MM.1S (cell line): ENCODE results near the gene PDZRN3.

ENCODE experiments used
- DNase-seq: peaks from one replicate; pipeline ENCODE4 v3.0.0-alpha.2; 2015
- H2AFZ ChIP-seq: fragments of 300-600 bp; sonication (generic); 2 replicates; pipeline ENCODE4 v1.6.0; 2016; ENCODE audit warnings: antibody characterized with exemption, low read length
- H3F3A ChIP-seq: fragments of 300-600 bp; sonication (generic); 2 replicates; pipeline ENCODE4 v1.6.1; 2016; ENCODE audit warnings: mild to moderate bottlenecking, antibody characterized with exemption, low read length, moderate library complexity, mixed read lengths; ENCODE audit not compliant: insufficient read depth
- H3K27ac ChIP-seq: fragments of 300-600 bp; sonication (generic); 2 replicates; pipeline ENCODE4 v1.5.1; 2016; ENCODE audit warnings: mild to moderate bottlenecking, low read length
- H3K27me3 ChIP-seq: fragments of 300-600 bp; sonication (generic); replicated peaks from 2 replicates; pipeline ENCODE4 v1.6.0; 2016; ENCODE audit warnings: low read length; ENCODE audit not compliant: insufficient read depth
- H3K36me3 ChIP-seq: fragments of 300-600 bp; sonication (generic); replicated peaks from 2 replicates; pipeline ENCODE4 v1.6.1; 2016; ENCODE audit warnings: mild to moderate bottlenecking, low read length, mixed read lengths; ENCODE audit not compliant: insufficient read depth
- H3K4me1 ChIP-seq: fragments of 300-600 bp; sonication (generic); 2 replicates; pipeline ENCODE4 v1.6.1; 2016; ENCODE audit warnings: low read length, mixed read lengths
- H3K4me2 ChIP-seq: fragments of 300-600 bp; sonication (generic); 2 replicates; pipeline ENCODE4 v1.6.0; 2016; ENCODE audit warnings: low read depth, low read length
- H3K4me3 ChIP-seq: fragments of 300-600 bp; sonication (generic); 2 replicates; pipeline ENCODE4 v1.5.1; 2016; ENCODE audit warnings: low read length, mixed read lengths
- H3K79me2 ChIP-seq: fragments of 300-600 bp; sonication (generic); 2 replicates; pipeline ENCODE4 v1.6.1; 2016; ENCODE audit warnings: mixed run types, low read length, mixed read lengths
- H3K9ac ChIP-seq: fragments of 300-600 bp; sonication (generic); 2 replicates; pipeline ENCODE4 v1.6.1; 2016; ENCODE audit warnings: low read length, mixed read lengths
- H3K9me2 ChIP-seq: fragments of 300-600 bp; sonication (generic); replicated peaks from 2 replicates; pipeline ENCODE4 v1.6.1; 2016; ENCODE audit warnings: mild to moderate bottlenecking, low read length, mixed read lengths; ENCODE audit not compliant: insufficient read depth
- H3K9me3 ChIP-seq: fragments of 300-600 bp; sonication (generic); replicated peaks from 2 replicates; pipeline ENCODE4 v1.6.1; 2016; ENCODE audit warnings: mild to moderate bottlenecking, low read length, mixed read lengths; ENCODE audit not compliant: insufficient read depth
- H4K20me1 ChIP-seq: fragments of 300-600 bp; sonication (generic); 2 replicates; pipeline ENCODE4 v1.6.1; 2016; ENCODE audit warnings: mild to moderate bottlenecking, low read length, moderate library complexity, mixed read lengths; ENCODE audit not compliant: insufficient read depth
- CTCF ChIP-seq: fragments of 300-600 bp; sonication (generic); IDR thresholded peaks from 2 replicates; pipeline ENCODE4 v1.5.1; 2016; ENCODE audit warnings: antibody characterized with exemption, low read length, mixed read lengths
- EZH2 ChIP-seq: fragments of 300-600 bp; sonication (generic); optimal IDR thresholded peaks from 2 replicates; pipeline ENCODE3; 2017; ENCODE audit warnings: low read depth, mild to moderate bottlenecking, antibody characterized with exemption, low read length, mixed read lengths
- EZH2phosphoT487 ChIP-seq: fragments of 300-600 bp; sonication (generic); IDR thresholded peaks from 2 replicates; pipeline ENCODE4 v1.6.1; 2018; ENCODE audit warnings: antibody characterized with exemption, low read length

The PDZRN3 gene

GRCh38 chr3:73419942-73420341 is 204.8 kb downstream of the PDZRN3 start:
- Histone ChIP-seq H3F3A (no peaks in the 10 kb centered on the region), H3K4me3 (no peak overlapping the region), H2AFZ (no peak overlapping the region), H3K4me2 (no peak overlapping the region), H3K27ac (no peak overlapping the region), H3K79me2 (no peaks in the 10 kb centered on the region), H3K4me1 (no peaks in the 10 kb centered on the region), H4K20me1 (no peaks in the 10 kb centered on the region), H3K9me3 (no peaks in the 10 kb centered on the region), H3K36me3 (no peaks in the 10 kb centered on the region), H3K27me3 (no peaks in the 10 kb centered on the region), H3K9ac (no peak overlapping the region), H3K9me2 (no peaks in the 10 kb centered on the region)
- no peak for TF ChIP-seq EZH2
- TF ChIP-seq CTCF, result no peak
- no peak for TF ChIP-seq EZH2phosphoT487
- DNase-seq, result no peak

GRCh38 chr3:73419179-73419803 is 205.4 kb downstream of the PDZRN3 start:
- no peaks in the 10 kb centered on the region for H3K27me3 ChIP-seq
- H3K4me3 ChIP-seq, result no peak overlapping the region
- H3K36me3 ChIP-seq, result no peaks in the 10 kb centered on the region
- no peak overlapping the region for H3K27ac ChIP-seq
- no peaks in the 10 kb centered on the region for H3K79me2 ChIP-seq
- H3F3A ChIP-seq, result no peaks in the 10 kb centered on the region
- H3K9ac ChIP-seq, result no peak overlapping the region
- no peak overlapping the region for H2AFZ ChIP-seq
- H3K4me2 ChIP-seq, result no peak overlapping the region
- DNase-seq, result no peak
- H4K20me1 ChIP-seq, result no peaks in the 10 kb centered on the region
- no peak for TF ChIP-seq EZH2
- TF ChIP-seq CTCF, result no peak
- TF ChIP-seq EZH2phosphoT487, result no peak
- no peaks in the 10 kb centered on the region for H3K9me2 ChIP-seq
- H3K9me3 ChIP-seq, result no peaks in the 10 kb centered on the region
- no peaks in the 10 kb centered on the region for H3K4me1 ChIP-seq

GRCh38 chr3:73418681-73419080 is 206.1 kb downstream of the PDZRN3 start:
- H3K27me3 ChIP-seq, result no peaks in the 10 kb centered on the region
- H3K9me2 ChIP-seq, result no peaks in the 10 kb centered on the region
- H3K4me1 ChIP-seq, result no peaks in the 10 kb centered on the region
- H3K4me2 ChIP-seq, result no peak overlapping the region
- H3F3A ChIP-seq, result no peaks in the 10 kb centered on the region
- no peak overlapping the region for H3K27ac ChIP-seq
- no peaks in the 10 kb centered on the region for H4K20me1 ChIP-seq
- H3K4me3 ChIP-seq, result no peak overlapping the region
- H3K9me3 ChIP-seq, result no peaks in the 10 kb centered on the region
- TF ChIP-seq EZH2phosphoT487 (no peak), EZH2 (no peak), CTCF (no peak)
- no peaks in the 10 kb centered on the region for H3K36me3 ChIP-seq
- no peaks in the 10 kb centered on the region for H3K79me2 ChIP-seq
- no peak overlapping the region for H3K9ac ChIP-seq
- H2AFZ ChIP-seq, result no peak overlapping the region
- DNase-seq, result no peak
